Right lobe of liver (tissue), 6 donors: ENCODE results near the gene MN1. TPM values are rescaled to one million over a fixed set of nuclear protein-coding genes. Genes with fewer than 3 reads are reported as not detected.

ENCODE experiments used
- ATAC-seq, 4 donors: fragments of 200-7000 bp; cut with Tn5 transposase; one replicate each; pipeline ENCODE4 v1.9.1; 2020; ENCODE audit warnings: mild to moderate bottlenecking in 4 of 4, moderate library complexity in 4 of 4
- DNase-seq, 3 donors: peaks; one replicate each; pipeline ENCODE4 v3.0.0-alpha.2; 2020
- H3K27ac ChIP-seq, 3 donors: fragments of 200-600 bp; one replicate each; pipeline ENCODE4 v1.8.0; 2022
- H3K27me3 ChIP-seq, 2 donors: fragments of 200-600 bp; one replicate each; pipeline ENCODE4 v1.8.0; 2022
- H3K36me3 ChIP-seq, 4 donors: fragments of 200-600 bp; sonication (generic) in 1 of 4; one replicate each; pipeline versions ENCODE4 v1.5.1 to v1.8.0; 2017 to 2022; ENCODE audit warnings: control low read depth in 1 of 4
- H3K4me1 ChIP-seq, 4 donors: fragments of 200-600 bp; sonication (generic) in 1 of 4; one replicate each; pipeline versions ENCODE4 v1.5.1 to v1.8.0; 2017 to 2022; ENCODE audit warnings: control low read depth in 1 of 4
- H3K4me3 ChIP-seq, 3 donors: fragments of 200-600 bp; one replicate each; pipeline ENCODE4 v1.8.0; 2022
- H3K9me3 ChIP-seq, 4 donors: fragments of 200-600 bp; sonication (generic) in 1 of 4; one replicate each; pipeline versions ENCODE4 v1.5.1 to v1.8.0; 2017 to 2022; ENCODE audit warnings: control low read depth in 1 of 4
- POLR2A ChIP-seq: fragments of 450-650 bp; IDR thresholded peaks from one replicate; pipeline ENCODE4 v1.6.1; 2017; ENCODE audit warnings: antibody characterized with exemption, mild to moderate bottlenecking
- WGBS: methylation state at CpG from one replicate; pipeline ENCODE4 v1.1.6; 2018; ENCODE audit warnings: low coverage, low lambda C conversion rate; ENCODE audit not compliant: insufficient coverage; ENCODE audit errors: missing lambda C conversion rate; 5-methylcytosine and 5-hydroxymethylcytosine counted together
- intact Hi-C, 2 donors: fragments of 100-400 bp; cut with DNase I; formaldehyde crosslinking; loops; one replicate each; pipeline versions ENCODE4 v1.11.2 to v1.14.1; 2022
- total RNA-seq, 6 experiments: library from RNA; depleted of rRNA in 2 of 6; stranded (reverse); fragments of >200 nt in 2 of 6; fragmentation: NEBNext Ultra II Directional in 3 of 6; extraction: Animal tissue kit (Norgen Biotek cat#: 25700) in 3 of 6; gene quantifications; one replicate each; pipeline versions ENCODE4 v1.1.0 to v1.2.4, GENCODE V29; 2016 to 2023
- TF ChIP-seq, protein P1 (sequence below), 4 donors: fragments of 200-600 bp in 3 of 4; fragments of 450-650 bp in 1 of 4; IDR thresholded peaks; one replicate each; pipeline versions ENCODE4 v1.5.1 to v1.8.0; 2016 to 2022; ENCODE audit warnings: antibody characterized with exemption in 4 of 4, mild to moderate bottlenecking in 2 of 4
- donor health status: DM: no; HTN: yes; CAD: no.
- donor health status: DM: no; HTN: no; CAD: no.
- donor health status: DM: no; HTN: no; CAD: no.
- donor health status: DM: no; HTN: yes; CAD: no.
- donor health status: DM: no; HTN: yes; CAD: no.

MN1 gene
- total RNA-seq, 6 experiments from 2014 or later: 0.10 to 0.77 (median 0.46) TPM

DNA sequence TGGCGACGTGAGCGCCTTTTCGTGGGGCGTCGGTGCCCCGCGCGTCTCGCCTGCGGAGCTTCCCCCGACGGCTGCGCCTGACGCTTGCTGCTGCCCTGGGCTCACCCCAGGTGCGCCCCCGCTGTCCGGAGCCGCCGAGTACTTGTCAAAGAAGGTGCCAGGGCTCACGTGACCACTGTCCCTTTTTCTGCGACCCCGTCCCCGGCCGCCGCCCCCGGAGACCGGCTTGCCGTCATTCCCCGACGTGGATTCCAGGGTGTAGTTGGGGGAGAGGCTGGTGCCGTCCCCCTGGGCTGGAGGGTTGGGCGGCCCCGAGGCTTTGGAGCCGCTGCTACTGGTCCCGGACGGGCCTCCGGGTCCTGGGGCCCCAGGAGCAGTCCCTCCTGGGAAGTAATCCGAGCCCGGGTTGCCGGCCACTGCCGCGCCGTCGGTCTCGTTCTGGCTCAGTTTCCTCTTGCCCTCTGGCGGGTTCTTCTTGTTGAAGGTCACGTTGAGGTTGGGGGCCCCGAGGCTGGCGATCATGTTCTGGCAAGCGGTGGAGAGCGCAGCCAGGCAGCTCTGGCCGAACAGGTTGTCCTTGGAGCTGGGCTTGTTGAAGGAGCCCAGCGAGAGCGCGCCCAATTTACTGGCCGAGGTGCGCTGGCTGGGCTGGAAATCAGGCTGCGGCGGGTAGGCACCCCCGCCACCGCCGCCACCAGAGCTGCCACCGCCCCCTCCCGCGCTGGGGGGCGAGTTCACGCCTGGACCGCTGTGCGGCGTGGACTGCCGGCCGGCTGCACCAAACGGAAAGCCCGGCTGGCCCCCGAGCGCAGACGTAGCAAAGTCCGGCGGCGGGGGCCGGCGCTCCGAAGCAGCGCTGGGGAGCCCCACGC lies 3.8 kb downstream of the MN1 start:
- Histone ChIP-seq H3K9me3 (no peaks in the 10 kb centered on the region), H3K27ac (no peak overlapping the region), H3K36me3 (no peaks in the 10 kb centered on the region), H3K27me3 (peaks cover 0 to 19% of the 10 kb centered on the region in 2 donors), H3K4me1 (peaks cover 0 to 17% (median 7%) of the 10 kb centered on the region in 4 donors), H3K4me3 (no peak overlapping the region)
- ATAC-seq (no peak), DNase-seq (no peak)
- TF ChIP-seq, protein P1, sequence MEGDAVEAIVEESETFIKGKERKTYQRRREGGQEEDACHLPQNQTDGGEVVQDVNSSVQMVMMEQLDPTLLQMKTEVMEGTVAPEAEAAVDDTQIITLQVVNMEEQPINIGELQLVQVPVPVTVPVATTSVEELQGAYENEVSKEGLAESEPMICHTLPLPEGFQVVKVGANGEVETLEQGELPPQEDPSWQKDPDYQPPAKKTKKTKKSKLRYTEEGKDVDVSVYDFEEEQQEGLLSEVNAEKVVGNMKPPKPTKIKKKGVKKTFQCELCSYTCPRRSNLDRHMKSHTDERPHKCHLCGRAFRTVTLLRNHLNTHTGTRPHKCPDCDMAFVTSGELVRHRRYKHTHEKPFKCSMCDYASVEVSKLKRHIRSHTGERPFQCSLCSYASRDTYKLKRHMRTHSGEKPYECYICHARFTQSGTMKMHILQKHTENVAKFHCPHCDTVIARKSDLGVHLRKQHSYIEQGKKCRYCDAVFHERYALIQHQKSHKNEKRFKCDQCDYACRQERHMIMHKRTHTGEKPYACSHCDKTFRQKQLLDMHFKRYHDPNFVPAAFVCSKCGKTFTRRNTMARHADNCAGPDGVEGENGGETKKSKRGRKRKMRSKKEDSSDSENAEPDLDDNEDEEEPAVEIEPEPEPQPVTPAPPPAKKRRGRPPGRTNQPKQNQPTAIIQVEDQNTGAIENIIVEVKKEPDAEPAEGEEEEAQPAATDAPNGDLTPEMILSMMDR (IDR thresholded peaks at IDR 0.05): no peak
- no peak for TF ChIP-seq POLR2A
- intact Hi-C loops: no loop called here
- WGBS: 26% methylated on average over 17 of the region's 86 CpGs

GRCh38 chr22:27796829-27797519 lies 4.6 kb downstream of the MN1 start:
- H3K4me1 ChIP-seq: peaks cover 0 to 17% (median 7%) of the 10 kb centered on the region in 4 donors
- H3K4me3 ChIP-seq: no peak overlapping the region
- H3K36me3 ChIP-seq: no peaks in the 10 kb centered on the region
- H3K27me3 ChIP-seq: peaks cover 0 to 19% of the 10 kb centered on the region in 2 donors
- no CpG with 5 or more reads among the region's 55 CpGs for WGBS
- no peak overlapping the region for H3K27ac ChIP-seq
- ATAC-seq (no peak), DNase-seq (no peak)
- intact Hi-C loops: no loop called here
- no peaks in the 10 kb centered on the region for H3K9me3 ChIP-seq
- TF ChIP-seq POLR2A: no peak

DNA sequence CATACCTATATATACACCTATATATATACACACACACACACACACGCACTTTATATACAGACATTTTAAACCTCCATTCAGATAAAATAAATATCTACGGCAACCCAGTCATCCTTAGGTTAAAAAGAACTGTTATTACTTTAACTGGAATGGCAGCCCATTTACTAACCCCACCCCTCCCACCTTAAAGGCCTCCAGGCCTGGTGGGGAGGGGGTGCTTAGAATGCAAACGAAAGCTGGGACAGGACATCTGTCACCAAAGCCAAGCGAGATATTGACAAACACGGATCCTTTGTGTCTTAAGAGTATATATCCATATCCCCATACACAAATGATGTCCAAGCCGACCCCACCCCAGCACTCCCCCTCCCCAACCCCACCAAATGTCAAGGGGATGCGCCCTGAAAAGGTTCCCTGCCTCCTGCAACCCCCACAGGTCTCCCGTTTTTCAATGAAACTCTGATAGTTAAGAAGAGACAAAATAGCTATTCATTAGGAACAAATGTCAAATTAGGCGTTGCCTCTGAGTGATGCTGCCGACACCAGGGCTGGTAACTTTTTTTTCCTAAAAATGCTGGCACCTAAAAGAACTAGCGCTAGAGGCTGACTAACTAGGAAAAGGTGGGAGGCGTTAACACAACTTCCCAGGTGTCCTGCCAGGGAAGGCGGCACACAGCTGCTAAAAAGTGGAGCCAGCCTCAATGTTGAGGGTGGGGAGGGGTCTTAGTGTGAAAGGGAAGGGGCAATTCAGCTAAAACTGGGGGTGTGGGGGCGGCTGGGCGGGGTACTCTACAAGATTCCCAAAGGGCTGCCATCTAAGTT lies 5.6 kb downstream of the MN1 start:
- Histone ChIP-seq H3K36me3 (no peaks in the 10 kb centered on the region), H3K27me3 (peaks cover 0 to 19% of the 10 kb centered on the region in 2 donors), H3K4me1 (peaks cover 0 to 14% (median 7%) of the 10 kb centered on the region in 4 donors), H3K9me3 (no peaks in the 10 kb centered on the region), H3K4me3 (no peak overlapping the region), H3K27ac (no peak overlapping the region)
- 59% methylated on average over 13 of the region's 15 CpGs for WGBS
- no peak for ATAC-seq
- intact Hi-C loops: no loop called here
- TF ChIP-seq POLR2A: no peak
- TF ChIP-seq, protein P1 (IDR thresholded peaks at IDR 0.05): no peak
- DNase-seq: no peak

- WGBS: 30% methylated on average over 2 of the region's 14 CpGs
- H3K27ac ChIP-seq: no peak overlapping the region
- TF ChIP-seq POLR2A: no peak
- TF ChIP-seq, protein P1 (IDR thresholded peaks at IDR 0.05): no peak
- no peak overlapping the region for H3K4me3 ChIP-seq
- intact Hi-C loops: no loop called here
- peaks cover 0 to 6% (median 3%) of the 10 kb centered on the region in 4 donors for H3K4me1 ChIP-seq
- no peaks in the 10 kb centered on the region for H3K36me3 ChIP-seq
- DNase-seq (no peak), ATAC-seq (no peak)
- no peaks in the 10 kb centered on the region for H3K9me3 ChIP-seq
- peaks cover 0 to 19% of the 10 kb centered on the region in 2 donors for H3K27me3 ChIP-seq
These were observed 6.5 kb downstream of the MN1 start for GRCh38 chr22:27795053-27795452.
